Breast epithelium (tissue), 3 donors: ENCODE results near the gene KRT7.

Experiments used
- POLR2A ChIP-seq: fragments of 450-650 bp; IDR thresholded peaks from one replicate; pipeline ENCODE4 v1.6.1; 2016; ENCODE audit warnings: antibody characterized with exemption, mild to moderate bottlenecking, moderate library complexity
- POLR2AphosphoS5 ChIP-seq, 3 donors: sonication (generic); formaldehyde crosslinking; IDR thresholded peaks; one replicate each; pipeline ENCODE4 v1.6.1; 2017; ENCODE audit warnings: antibody characterized with exemption in 3 of 3
- TF ChIP-seq, protein P1 (sequence below), 3 donors: fragments of 450-650 bp; IDR thresholded peaks; one replicate each; pipeline ENCODE4 v1.5.1; 2016 to 2017; ENCODE audit warnings: antibody characterized with exemption in 3 of 3, mild to moderate bottlenecking in 3 of 3, moderate library complexity in 3 of 3

DNA sequence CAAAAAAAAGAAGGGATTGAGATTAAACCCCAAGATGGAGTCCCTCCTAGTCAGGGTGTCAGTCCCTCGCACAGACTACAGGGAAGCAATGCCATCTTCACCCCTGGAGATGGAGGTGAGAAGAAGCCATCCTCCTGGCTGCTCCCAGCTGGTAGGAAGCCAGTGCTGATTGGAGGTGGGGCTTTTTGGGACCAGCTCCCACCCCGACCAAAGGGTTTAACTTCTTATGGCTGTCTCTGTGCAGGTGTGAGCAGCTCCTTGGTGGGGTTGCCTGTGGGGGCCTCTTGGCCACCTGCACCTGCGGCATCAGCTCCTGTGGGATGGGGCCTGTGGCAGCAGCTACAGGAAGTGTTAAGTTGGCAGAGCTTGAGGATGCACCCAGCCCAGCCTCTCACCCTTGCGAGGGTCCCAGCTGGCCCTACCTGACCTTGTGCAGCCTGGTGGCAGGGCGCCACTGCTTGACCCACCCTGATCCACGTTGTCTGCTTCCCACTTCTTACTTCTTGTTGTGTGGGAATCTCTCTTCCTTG, 37.6 kb downstream of the KRT7 start:
- TF ChIP-seq POLR2A = no peak
- TF ChIP-seq, protein P1, sequence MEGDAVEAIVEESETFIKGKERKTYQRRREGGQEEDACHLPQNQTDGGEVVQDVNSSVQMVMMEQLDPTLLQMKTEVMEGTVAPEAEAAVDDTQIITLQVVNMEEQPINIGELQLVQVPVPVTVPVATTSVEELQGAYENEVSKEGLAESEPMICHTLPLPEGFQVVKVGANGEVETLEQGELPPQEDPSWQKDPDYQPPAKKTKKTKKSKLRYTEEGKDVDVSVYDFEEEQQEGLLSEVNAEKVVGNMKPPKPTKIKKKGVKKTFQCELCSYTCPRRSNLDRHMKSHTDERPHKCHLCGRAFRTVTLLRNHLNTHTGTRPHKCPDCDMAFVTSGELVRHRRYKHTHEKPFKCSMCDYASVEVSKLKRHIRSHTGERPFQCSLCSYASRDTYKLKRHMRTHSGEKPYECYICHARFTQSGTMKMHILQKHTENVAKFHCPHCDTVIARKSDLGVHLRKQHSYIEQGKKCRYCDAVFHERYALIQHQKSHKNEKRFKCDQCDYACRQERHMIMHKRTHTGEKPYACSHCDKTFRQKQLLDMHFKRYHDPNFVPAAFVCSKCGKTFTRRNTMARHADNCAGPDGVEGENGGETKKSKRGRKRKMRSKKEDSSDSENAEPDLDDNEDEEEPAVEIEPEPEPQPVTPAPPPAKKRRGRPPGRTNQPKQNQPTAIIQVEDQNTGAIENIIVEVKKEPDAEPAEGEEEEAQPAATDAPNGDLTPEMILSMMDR (IDR thresholded peaks at IDR 0.05) = no peak
- no peak for TF ChIP-seq POLR2AphosphoS5 (IDR thresholded peaks at IDR 0.05)
